T-cell (primary cell): Measurements from ENCODE around the gene RHAG. TPM values are rescaled to one million over a fixed set of nuclear protein-coding genes. Genes with fewer than 3 reads are reported as not detected.

Experiments used
- ATAC-seq, 4 experiments: fragments of 200-7000 bp in 3 of 4; fragments of 150-1000 bp in 1 of 4; cut with Tn5 transposase; replicated peaks in 1 of 4; 1 replicate in 3 of 4; 2 replicates in 1 of 4; pipeline ENCODE4 v1.10.0; 2021; ENCODE audit warnings: moderate library complexity in 3 of 4, mild to moderate bottlenecking in 2 of 4, moderate number of reproducible peaks in 1 of 4
- CTCF ChIA-PET, 2 donors: fragments of 300-600 bp; sonication (Branson Sonifier 250); formaldehyde crosslinking; loops; one replicate each; lab custom pipeline; 2022; ENCODE audit warnings: antibody characterized with exemption in 2 of 2; lab: Charles Lee
- POLR2A ChIA-PET, 2 donors: fragments of 300-600 bp; sonication (Branson Sonifier 250); formaldehyde crosslinking; loops; one replicate each; lab custom pipeline; 2022; ENCODE audit warnings: antibody characterized with exemption in 2 of 2; lab: Charles Lee
- DNase-seq, 35 experiments: peaks; one replicate each; pipeline versions ENCODE4 v3.0.0 to v3.0.0-alpha.2; 2013 to 2023
- H3K27ac ChIP-seq: one replicate; pipeline ENCODE4 v1.5.1; 2013; ENCODE audit warnings: low read length
- H3K27me3 ChIP-seq, 2 experiments: replicated peaks in 1 of 2; 1 replicate in 1 of 2; 2 replicates in 1 of 2; pipeline versions ENCODE4 v1.6.1 to v1.7.0; 2013; ENCODE audit warnings: low read length in 1 of 2, mixed read lengths in 1 of 2; ENCODE audit not compliant: control insufficient read depth in 2 of 2, insufficient read depth in 2 of 2; ENCODE audit errors: extremely low read depth in 1 of 2
- H3K36me3 ChIP-seq, 2 donors: 1 replicate in 1 of 2; 2 replicates in 1 of 2; pipeline versions ENCODE4 v1.6.1 to v1.7.0; 2013; ENCODE audit warnings: low read length in 1 of 2; ENCODE audit not compliant: control insufficient read depth in 2 of 2, insufficient read depth in 1 of 2; ENCODE audit errors: extremely low read depth in 1 of 2
- H3K4me1 ChIP-seq, 2 experiments: 1 replicate in 1 of 2; 2 replicates in 1 of 2; pipeline versions ENCODE4 v1.6.1 to v1.7.0; 2013; ENCODE audit warnings: low read length in 2 of 2, mixed read lengths in 1 of 2; ENCODE audit not compliant: insufficient read depth in 2 of 2, control insufficient read depth in 1 of 2; ENCODE audit errors: extremely low read depth in 1 of 2
- H3K4me3 ChIP-seq, 2 donors: 1 replicate in 1 of 2; 2 replicates in 1 of 2; pipeline versions ENCODE4 v1.5.1 to v1.7.0; 2013; ENCODE audit warnings: mild to moderate bottlenecking in 2 of 2, low read length in 1 of 2, moderate library complexity in 1 of 2; ENCODE audit not compliant: control insufficient read depth in 1 of 2; ENCODE audit errors: extremely low read depth in 1 of 2
- H3K9me3 ChIP-seq: 2 replicates; pipeline ENCODE4 v1.7.0; 2013
- H3K27ac Mint-ChIP-seq, 2 donors: one replicate each; pipeline ENCODE4 v1.8.0; 2020 to 2021; ENCODE audit warnings: mild to moderate bottlenecking in 2 of 2, mixed read lengths in 2 of 2
- H3K27me3 Mint-ChIP-seq, 2 donors: one replicate each; pipeline ENCODE4 v1.8.0; 2021 to 2022; ENCODE audit warnings: mixed read lengths in 2 of 2
- H3K36me3 Mint-ChIP-seq: one replicate; pipeline ENCODE4 v1.8.0; 2021; ENCODE audit warnings: mixed read lengths
- H3K4me1 Mint-ChIP-seq, 3 donors: one replicate each; pipeline ENCODE4 v1.8.0; 2020 to 2022; ENCODE audit warnings: mixed read lengths in 3 of 3, mild to moderate bottlenecking in 1 of 3
- H3K4me3 Mint-ChIP-seq, 3 donors: one replicate each; pipeline ENCODE4 v1.8.0; 2020 to 2022; ENCODE audit warnings: mild to moderate bottlenecking in 3 of 3, mixed read lengths in 3 of 3, moderate library complexity in 3 of 3
- H3K9me3 Mint-ChIP-seq, 3 donors: one replicate each; pipeline ENCODE4 v1.8.0; 2020 to 2022; ENCODE audit warnings: mixed read lengths in 3 of 3
- WGBS: methylation state at CpG from one replicate; pipeline ENCODE4 v1.1.5; 2013; ENCODE audit warnings: missing lambda C conversion rate; ENCODE audit not compliant: insufficient coverage; 5-methylcytosine and 5-hydroxymethylcytosine counted together
- total RNA-seq, 35 experiments: library from RNA in 6 of 35; stranded (reverse) in 6 of 35; fragments of 120-200 nt in 1 of 35; gene quantifications; one replicate each; pipeline versions ENCODE4 v1.2.1 to v1.2.4 and lab custom pipeline; 2013 to 2026

RHAG gene
- total RNA-seq, 5 donors from 2014 or later (not counting 1 experiment from before 2014, with no cell fraction given): 0.44 to 0.66 (median 0.51) TPM; not detected in 2

- DNase-seq (no peak), ATAC-seq (no peak)
- Mint-ChIP-seq H3K27ac (no peak overlapping the region), H3K27me3 (peaks cover 3 to 5% of the 10 kb centered on the region in 2 donors), H3K4me3 (no peak overlapping the region), H3K9me3 (no peaks in the 10 kb centered on the region), H3K36me3 (no peaks in the 10 kb centered on the region), H3K4me1 (no peaks in the 10 kb centered on the region)
- ChIA-PET CTCF (interaction anchor here in 1 of 2 donors (0.6 kb wide), 1 partner anchor 46 kb away, joined by 7 read pairs; no protein-coding TSS in a partner anchor), POLR2A (no interaction called here)
- H3K4me3 ChIP-seq: no peak overlapping the region
- H3K27me3 ChIP-seq: no peaks in the 10 kb centered on the region
- H3K27ac ChIP-seq: no peak overlapping the region
- no peaks in the 10 kb centered on the region for H3K9me3 ChIP-seq
- H3K36me3 ChIP-seq: no peaks in the 10 kb centered on the region
- H3K4me1 ChIP-seq: no peaks in the 10 kb centered on the region
Measured at GRCh38 chr6:49579649-49580048, 57.0 kb downstream of the RHAG start.

- DNase-seq: no peak
- ChIA-PET POLR2A (interaction anchor here in 1 of 2 donors (0.6 kb wide), 1 partner anchor 30 kb away, joined by 4 read pairs; no protein-coding TSS in a partner anchor), CTCF (no interaction called here)
- Mint-ChIP-seq H3K4me1 (no peaks in the 10 kb centered on the region), H3K36me3 (no peaks in the 10 kb centered on the region), H3K4me3 (no peak overlapping the region), H3K9me3 (no peaks in the 10 kb centered on the region), H3K27me3 (peaks cover 3 to 5% of the 10 kb centered on the region in 2 donors), H3K27ac (no peak overlapping the region)
- Histone ChIP-seq H3K9me3 (no peaks in the 10 kb centered on the region), H3K27me3 (no peaks in the 10 kb centered on the region), H3K4me1 (no peaks in the 10 kb centered on the region), H3K36me3 (no peaks in the 10 kb centered on the region), H3K27ac (no peak overlapping the region), H3K4me3 (no peak overlapping the region)
- ATAC-seq: no peak
- WGBS: no CpG with 5 or more reads among the region's 1 CpG
Measured at GRCh38 chr6:49576618-49577017, 60.0 kb downstream of the RHAG start.

- Mint-ChIP-seq H3K27me3 (peaks cover 5 to 7% of the 10 kb centered on the region in 2 donors), H3K4me3 (no peak overlapping the region), H3K9me3 (no peaks in the 10 kb centered on the region), H3K36me3 (no peaks in the 10 kb centered on the region), H3K27ac (no peak overlapping the region), H3K4me1 (no peaks in the 10 kb centered on the region)
- no peak for ATAC-seq
- DNase-seq: no peak
- H3K4me1 ChIP-seq: no peaks in the 10 kb centered on the region
- peaks cover 0 to 3% of the 10 kb centered on the region in 2 experiments for H3K27me3 ChIP-seq
- POLR2A ChIA-PET: no interaction called here
- WGBS: no CpG with 5 or more reads among the region's 6 CpGs
- CTCF ChIA-PET: no interaction called here
- no peak overlapping the region for H3K27ac ChIP-seq
- no peaks in the 10 kb centered on the region for H3K36me3 ChIP-seq
- H3K9me3 ChIP-seq: no peaks in the 10 kb centered on the region
- H3K4me3 ChIP-seq: no peak overlapping the region
Measured at GRCh38 chr6:49570474-49571079, 66.1 kb downstream of the RHAG start.

- Histone ChIP-seq H3K4me3 (no peak overlapping the region), H3K9me3 (no peaks in the 10 kb centered on the region), H3K27ac (no peak overlapping the region), H3K27me3 (peaks cover 0 to 6% of the 10 kb centered on the region in 2 experiments), H3K36me3 (no peaks in the 10 kb centered on the region), H3K4me1 (no peaks in the 10 kb centered on the region)
- Mint-ChIP-seq H3K9me3 (peaks cover 0 to 4% (median 0%) of the 10 kb centered on the region in 3 donors), H3K4me3 (no peak overlapping the region), H3K36me3 (no peaks in the 10 kb centered on the region), H3K4me1 (no peaks in the 10 kb centered on the region), H3K27me3 (peaks cover 11% of the 10 kb centered on the region in 2 donors), H3K27ac (no peak overlapping the region)
- no peak for DNase-seq
- POLR2A ChIA-PET: no interaction called here
- CTCF ChIA-PET: interaction anchor here in 1 of 2 donors (0.5 kb wide), 1 partner anchor 33 kb away, joined by 4 read pairs; no protein-coding TSS in a partner anchor
- WGBS: 84% methylated on average over 7 of the region's 10 CpGs
- ATAC-seq: no peak
Measured at GRCh38 chr6:49565855-49566254, 70.8 kb downstream of the RHAG start.

DNA sequence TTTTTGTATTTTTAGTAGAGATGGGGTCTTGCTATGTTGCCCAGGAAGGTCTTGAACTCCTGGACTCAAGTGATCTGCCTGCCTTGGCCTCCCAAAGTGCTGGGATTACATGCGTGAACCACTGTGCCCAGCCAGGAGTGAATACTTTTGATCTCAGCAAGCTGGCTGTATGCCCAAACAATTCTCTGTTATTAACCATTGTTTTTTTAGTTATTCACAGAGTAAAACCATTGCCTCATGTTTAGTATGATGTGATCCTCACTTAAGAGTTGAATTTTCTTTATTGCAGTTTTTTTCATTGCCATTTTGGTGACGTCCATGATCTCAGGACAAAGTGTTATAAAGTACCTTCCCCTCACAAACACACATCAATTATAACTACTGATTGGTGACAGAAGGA, 71.4 kb downstream of the RHAG start:
- Histone ChIP-seq H3K27ac (no peak overlapping the region), H3K4me3 (no peak overlapping the region), H3K27me3 (peaks cover 0 to 6% of the 10 kb centered on the region in 2 experiments), H3K9me3 (no peaks in the 10 kb centered on the region), H3K4me1 (no peaks in the 10 kb centered on the region), H3K36me3 (no peaks in the 10 kb centered on the region)
- Mint-ChIP-seq H3K4me1 (no peaks in the 10 kb centered on the region), H3K36me3 (no peaks in the 10 kb centered on the region), H3K27me3 (peaks cover 11% of the 10 kb centered on the region in 2 donors), H3K27ac (no peak overlapping the region), H3K9me3 (peaks cover 0 to 4% (median 0%) of the 10 kb centered on the region in 3 donors), H3K4me3 (no peak overlapping the region)
- no peak for DNase-seq
- ChIA-PET POLR2A (no interaction called here), CTCF (no interaction called here)
- ATAC-seq: no peak
- 67% methylated on average over 1 of the region's 2 CpGs for WGBS

- no peak for DNase-seq
- ChIA-PET CTCF (no interaction called here), POLR2A (no interaction called here)
- no peak for ATAC-seq
- H3K27me3 ChIP-seq: peaks cover 0 to 6% of the 10 kb centered on the region in 2 experiments
- Mint-ChIP-seq H3K9me3 (peaks cover 0 to 4% (median 0%) of the 10 kb centered on the region in 3 donors), H3K27ac (no peak overlapping the region), H3K27me3 (peaks cover 11% of the 10 kb centered on the region in 2 donors), H3K4me1 (no peaks in the 10 kb centered on the region), H3K36me3 (no peaks in the 10 kb centered on the region), H3K4me3 (no peak overlapping the region)
- no peak overlapping the region for H3K4me3 ChIP-seq
- WGBS: no CpG with 5 or more reads among the region's 1 CpG
- H3K4me1 ChIP-seq: no peaks in the 10 kb centered on the region
- no peaks in the 10 kb centered on the region for H3K9me3 ChIP-seq
- H3K27ac ChIP-seq: no peak overlapping the region
- H3K36me3 ChIP-seq: no peaks in the 10 kb centered on the region
Measured at GRCh38 chr6:49564552-49564951, 72.1 kb downstream of the RHAG start.
